ENCODE data around the gene FAXDC2.

The FAXDC2 gene

DNA sequence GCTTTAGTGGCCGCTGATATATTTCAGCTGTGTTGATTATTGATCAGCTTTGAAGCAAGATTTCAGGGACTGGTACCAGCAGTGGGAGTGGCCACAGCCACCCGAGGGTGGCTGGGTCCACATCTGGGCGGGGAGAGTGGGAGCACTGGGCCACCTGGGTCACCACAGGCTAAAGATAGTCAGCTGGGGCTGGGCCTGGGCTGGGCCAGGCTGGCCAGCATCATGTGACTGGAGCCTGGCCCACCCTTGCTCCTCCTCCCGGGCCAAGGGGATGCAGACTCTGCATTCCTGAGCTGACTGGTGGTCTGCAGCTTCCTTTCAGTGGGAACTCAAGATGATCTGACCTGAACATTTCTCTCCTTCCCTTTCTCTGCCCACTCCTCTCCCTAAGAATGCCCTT lies 68.1 kb downstream of the FAXDC2 start:
- no peak for DNase-seq
- no peaks in the 10 kb centered on the region for H3K27me3 ChIP-seq (replicated peaks)
- H3K36me3 ChIP-seq (replicated peaks) = no peaks in the 10 kb centered on the region
- TF ChIP-seq, protein P1, sequence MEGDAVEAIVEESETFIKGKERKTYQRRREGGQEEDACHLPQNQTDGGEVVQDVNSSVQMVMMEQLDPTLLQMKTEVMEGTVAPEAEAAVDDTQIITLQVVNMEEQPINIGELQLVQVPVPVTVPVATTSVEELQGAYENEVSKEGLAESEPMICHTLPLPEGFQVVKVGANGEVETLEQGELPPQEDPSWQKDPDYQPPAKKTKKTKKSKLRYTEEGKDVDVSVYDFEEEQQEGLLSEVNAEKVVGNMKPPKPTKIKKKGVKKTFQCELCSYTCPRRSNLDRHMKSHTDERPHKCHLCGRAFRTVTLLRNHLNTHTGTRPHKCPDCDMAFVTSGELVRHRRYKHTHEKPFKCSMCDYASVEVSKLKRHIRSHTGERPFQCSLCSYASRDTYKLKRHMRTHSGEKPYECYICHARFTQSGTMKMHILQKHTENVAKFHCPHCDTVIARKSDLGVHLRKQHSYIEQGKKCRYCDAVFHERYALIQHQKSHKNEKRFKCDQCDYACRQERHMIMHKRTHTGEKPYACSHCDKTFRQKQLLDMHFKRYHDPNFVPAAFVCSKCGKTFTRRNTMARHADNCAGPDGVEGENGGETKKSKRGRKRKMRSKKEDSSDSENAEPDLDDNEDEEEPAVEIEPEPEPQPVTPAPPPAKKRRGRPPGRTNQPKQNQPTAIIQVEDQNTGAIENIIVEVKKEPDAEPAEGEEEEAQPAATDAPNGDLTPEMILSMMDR (IDR thresholded peaks at IDR 0.05; ENCODE audit: low read depth, low read length, missing control alignments) = no peak
- no peak overlapping the region for H3K27ac ChIP-seq
- in situ Hi-C loops (cut with HindIII; ENCODE audit: low pct_ligation_motif_present, low sequenced_read_pairs) = no loop called here
- H3K4me3 ChIP-seq (ENCODE audit: low read depth, low read length) = no peak overlapping the region

DNA sequence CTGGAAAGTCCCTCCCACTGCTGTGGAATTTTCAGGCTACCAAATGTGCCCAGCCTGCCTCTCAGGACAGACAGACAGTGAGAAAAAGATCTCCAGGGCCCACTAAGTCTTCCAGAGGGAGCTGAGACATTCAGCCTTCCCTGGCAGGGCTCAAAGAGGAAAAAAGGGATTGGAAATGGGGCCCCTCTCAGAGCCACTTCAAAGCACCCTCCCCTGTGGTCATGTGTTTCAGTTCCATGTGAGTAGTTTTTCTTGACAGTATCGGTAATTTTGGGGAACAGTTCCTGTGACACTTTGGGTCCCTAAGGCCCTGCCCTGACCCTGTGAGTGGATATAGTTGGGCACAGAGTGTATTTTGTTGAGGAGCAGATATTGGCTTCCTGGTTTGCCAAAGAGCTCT lies 70.3 kb downstream of the FAXDC2 start:
- TF ChIP-seq, protein P1 (IDR thresholded peaks at IDR 0.05; ENCODE audit: low read depth, low read length, missing control alignments) = no peak
- in situ Hi-C loops (cut with HindIII; ENCODE audit: low pct_ligation_motif_present, low sequenced_read_pairs) = no loop called here
- DNase-seq = no peak

DNA sequence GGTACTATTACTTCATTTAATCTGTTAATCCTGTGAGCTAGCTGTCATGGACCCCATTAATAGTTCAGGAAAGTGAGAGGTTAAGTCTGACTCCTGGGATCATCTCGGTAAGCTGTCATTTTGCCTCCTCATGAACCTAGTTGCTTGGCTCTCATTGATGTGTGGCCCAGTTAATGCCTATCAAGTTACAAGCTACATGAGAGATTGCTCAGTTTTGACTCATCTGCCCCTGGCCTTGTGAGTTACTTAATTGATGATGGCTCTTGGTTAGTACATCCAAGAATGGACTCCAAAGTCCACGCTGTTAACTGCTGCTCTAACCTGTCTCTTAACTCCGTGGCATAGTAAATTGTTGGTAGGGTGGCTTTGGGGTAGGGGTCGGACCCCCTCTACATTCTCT lies 71.3 kb downstream of the FAXDC2 start:
- in situ Hi-C loops (cut with HindIII; ENCODE audit: low pct_ligation_motif_present, low sequenced_read_pairs) = no loop called here
- H3K27ac ChIP-seq = no peak overlapping the region
- H3K27me3 ChIP-seq (replicated peaks) = no peaks in the 10 kb centered on the region
- no peak overlapping the region for H3K4me3 ChIP-seq (ENCODE audit: low read depth, low read length)
- TF ChIP-seq, protein P1 (IDR thresholded peaks at IDR 0.05; ENCODE audit: low read depth, low read length, missing control alignments) = no peak
- H3K36me3 ChIP-seq (replicated peaks) = no peaks in the 10 kb centered on the region
- peak; percentile 84 for DNase-seq

More for the DNA sequence above, 70.3 kb downstream of the FAXDC2 start:
- Histone ChIP-seq H3K4me3 (ENCODE audit: low read depth, low read length) (no peak overlapping the region), H3K27ac (no peak overlapping the region), H3K27me3 (replicated peaks) (no peaks in the 10 kb centered on the region), H3K36me3 (replicated peaks) (no peaks in the 10 kb centered on the region)

DNA sequence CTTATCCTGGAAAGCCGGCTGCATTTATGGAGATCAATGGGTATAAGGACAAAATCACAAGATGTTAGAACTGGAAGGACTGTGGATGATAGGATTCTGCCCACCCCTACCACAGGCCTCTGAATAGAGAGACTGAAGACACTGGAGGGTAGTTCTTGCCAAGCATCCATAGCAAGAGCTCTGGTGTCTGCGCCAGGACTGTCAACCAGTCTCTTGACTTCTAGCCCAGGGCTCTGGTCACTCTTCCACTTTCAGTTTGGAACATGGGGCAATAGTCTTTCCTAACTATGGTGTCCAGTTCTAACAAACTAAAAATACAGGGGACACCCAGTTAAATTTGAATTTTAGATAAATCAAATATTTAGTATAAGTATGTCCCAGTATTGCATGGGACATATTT lies 71.9 kb downstream of the FAXDC2 start:
- Histone ChIP-seq H3K36me3 (replicated peaks) (no peaks in the 10 kb centered on the region), H3K27ac (no peak overlapping the region), H3K4me3 (ENCODE audit: low read depth, low read length) (no peak overlapping the region), H3K27me3 (replicated peaks) (no peaks in the 10 kb centered on the region)
- in situ Hi-C loops (cut with HindIII; ENCODE audit: low pct_ligation_motif_present, low sequenced_read_pairs) = no loop called here
- TF ChIP-seq, protein P1 (IDR thresholded peaks at IDR 0.05; ENCODE audit: low read depth, low read length, missing control alignments) = no peak
- DNase-seq = no peak

DNA sequence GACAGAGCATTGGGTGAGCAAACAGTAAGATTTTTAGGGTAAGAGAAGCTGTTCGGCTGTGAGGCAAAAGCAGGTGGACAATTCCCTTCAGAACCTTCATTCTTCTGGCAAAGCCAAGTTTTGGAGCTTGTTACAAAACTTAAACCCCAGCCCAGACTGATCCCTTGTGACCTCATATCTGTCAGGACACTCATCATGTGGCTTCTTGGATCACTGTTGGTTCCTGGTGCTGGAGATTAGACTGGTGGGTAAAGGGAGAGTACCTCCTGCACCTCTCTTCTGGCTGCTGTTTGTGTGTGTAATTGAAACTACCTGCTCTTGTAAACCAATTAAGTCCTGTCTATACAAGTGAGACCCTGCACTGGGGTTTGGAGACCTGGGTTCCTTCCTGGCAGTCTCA lies 74.2 kb downstream of the FAXDC2 start:
- Histone ChIP-seq H3K27me3 (replicated peaks) (no peaks in the 10 kb centered on the region), H3K4me3 (ENCODE audit: low read depth, low read length) (no peak overlapping the region), H3K27ac (no peak overlapping the region), H3K36me3 (replicated peaks) (no peaks in the 10 kb centered on the region)
- DNase-seq = no peak
- TF ChIP-seq, protein P1 (IDR thresholded peaks at IDR 0.05; ENCODE audit: low read depth, low read length, missing control alignments) = no peak
- in situ Hi-C loops (cut with HindIII; ENCODE audit: low pct_ligation_motif_present, low sequenced_read_pairs) = no loop called here

DNA sequence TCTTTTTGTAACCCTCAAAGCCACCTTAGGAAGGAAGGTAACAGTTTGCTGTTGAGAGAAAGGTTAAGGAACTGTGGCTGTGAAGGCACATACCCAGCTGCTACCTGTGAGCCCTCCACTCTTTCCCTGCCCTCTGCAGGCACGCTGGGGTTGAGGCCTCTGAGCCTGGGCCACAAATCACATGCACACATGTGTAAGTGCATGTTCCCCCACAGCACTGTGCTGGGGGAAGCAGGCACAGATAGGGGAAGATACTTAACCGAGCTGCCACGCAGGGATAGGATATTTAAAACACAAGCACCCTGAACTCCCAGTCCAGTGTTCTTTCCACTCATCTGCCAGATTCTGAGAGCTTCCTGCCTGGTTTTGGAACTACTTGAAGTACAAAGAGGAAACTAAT lies 77.1 kb downstream of the FAXDC2 start:
- in situ Hi-C loops (cut with HindIII; ENCODE audit: low pct_ligation_motif_present, low sequenced_read_pairs) = no loop called here
- Histone ChIP-seq H3K27me3 (replicated peaks) (no peaks in the 10 kb centered on the region), H3K36me3 (replicated peaks) (no peaks in the 10 kb centered on the region), H3K27ac (no peak overlapping the region), H3K4me3 (ENCODE audit: low read depth, low read length) (no peak overlapping the region)
- DNase-seq = no peak
- TF ChIP-seq, protein P1 (IDR thresholded peaks at IDR 0.05; ENCODE audit: low read depth, low read length, missing control alignments) = no peak

Data from brain microvascular endothelial cell (primary cell).